ENCODE measurements around the gene STK25.
A peak's percentile ranks its signal among the peaks of the same experiment; 100 is the strongest.
"Not testable (repeated sequence)": the region's sequence is repeated elsewhere in the genome, so short reads cannot be mapped to it uniquely, and the experiment has no call there.

Gene STK25

DNA sequence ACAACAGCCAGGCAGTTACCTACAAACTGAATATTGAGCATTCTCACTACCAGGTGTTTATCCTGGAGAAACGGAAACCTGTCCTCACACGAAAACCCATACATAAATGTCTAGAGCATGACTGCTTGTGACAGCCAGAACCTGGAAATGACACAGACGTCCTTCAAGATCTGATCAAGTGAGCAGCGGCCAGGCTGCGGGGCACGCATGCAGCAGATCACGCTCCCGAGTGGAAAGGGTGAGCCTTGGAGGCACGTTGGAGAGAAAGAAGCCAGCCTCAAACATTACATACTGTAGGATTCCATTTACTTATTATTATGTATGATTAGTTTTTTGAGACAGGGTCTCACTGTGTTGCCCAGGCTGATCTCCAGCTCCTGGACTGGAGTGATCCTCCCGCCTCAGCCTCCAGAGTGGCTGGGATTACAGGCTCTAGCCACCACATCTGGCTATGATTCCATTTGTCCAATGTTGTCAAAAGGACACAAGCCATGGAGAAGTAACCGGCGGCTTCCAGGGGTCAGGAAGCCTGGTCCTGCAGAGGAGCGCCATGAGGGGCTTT, 22.9 kb upstream of the STK25 start:
- no peak overlapping the region for H3K4me3 ChIP-seq (ENCODE audit: low read length in 2 of 2)
- H3K4me1 ChIP-seq (ENCODE audit: control insufficient read depth in 2 of 2, insufficient read depth in 1 of 2, low read depth in 1 of 2, low read length in 2 of 2), result peaks cover 6 to 15% of the 10 kb centered on the region in 2 donors
- H3K36me3 ChIP-seq (replicated peaks in 1 of 2; ENCODE audit: control insufficient read depth in 2 of 2, insufficient read depth in 2 of 2, low read length in 2 of 2), result no peaks in the 10 kb centered on the region
- no peak overlapping the region for H4K8ac ChIP-seq (ENCODE audit: low read depth, low read length)
- no peak overlapping the region for H2BK15ac ChIP-seq (ENCODE audit: low read length)
- H3K23ac ChIP-seq (ENCODE audit: low read depth, low read length, poor library complexity), result no peak overlapping the region
- peak overlapping the region; percentile 39 for H2BK5ac ChIP-seq (ENCODE audit: low read length)
- no peak for DNase-seq (ENCODE audit: low spot score)
- no peak overlapping the region for H2AK5ac ChIP-seq (ENCODE audit: low read depth, low read length)
- no peak overlapping the region for H3K18ac ChIP-seq (ENCODE audit: low read length)
- peaks cover 0 to 2% of the 10 kb centered on the region in 2 donors for H3K9me3 ChIP-seq (replicated peaks in 1 of 2; ENCODE audit: control insufficient read depth in 2 of 2, insufficient read depth in 1 of 2, low read depth in 1 of 2, low read length in 2 of 2)
- no peak overlapping the region for H3K9ac ChIP-seq (ENCODE audit: low read depth, low read length, poor library complexity)
- no CpG with 5 or more reads among the region's 13 CpGs for WGBS, 2 donors (ENCODE audit: extremely low coverage in 2 of 2, insufficient read length in 2 of 2, insufficient replicate concordance in 1 of 2)
- no peak overlapping the region for H3K4ac ChIP-seq (ENCODE audit: low read length)
- H3K14ac ChIP-seq (ENCODE audit: low read length), result no peak overlapping the region
- no peak overlapping the region for H4K91ac ChIP-seq (ENCODE audit: low read depth, low read length, poor library complexity)
- H3K27ac ChIP-seq (replicated peaks; ENCODE audit: low read length), result no peak overlapping the region
- no peak overlapping the region for H2BK12ac ChIP-seq (ENCODE audit: low read length)
- peaks cover 0 to 16% (median 0%) of the 10 kb centered on the region in 3 experiments for H3K27me3 ChIP-seq (ENCODE audit: control insufficient read depth in 3 of 3, insufficient read depth in 3 of 3, low read depth in 1 of 3, low read length in 3 of 3)
- no peak overlapping the region for H2AFZ ChIP-seq (ENCODE audit: low read length)
- H3K79me1 ChIP-seq (ENCODE audit: low read depth, low read length), result no peaks in the 10 kb centered on the region
- H2BK120ac ChIP-seq (ENCODE audit: low read depth, low read length), result no peak overlapping the region
- no peak overlapping the region for H3K4me2 ChIP-seq (ENCODE audit: insufficient read depth, low read length, poor library complexity, severe bottlenecking)

DNA sequence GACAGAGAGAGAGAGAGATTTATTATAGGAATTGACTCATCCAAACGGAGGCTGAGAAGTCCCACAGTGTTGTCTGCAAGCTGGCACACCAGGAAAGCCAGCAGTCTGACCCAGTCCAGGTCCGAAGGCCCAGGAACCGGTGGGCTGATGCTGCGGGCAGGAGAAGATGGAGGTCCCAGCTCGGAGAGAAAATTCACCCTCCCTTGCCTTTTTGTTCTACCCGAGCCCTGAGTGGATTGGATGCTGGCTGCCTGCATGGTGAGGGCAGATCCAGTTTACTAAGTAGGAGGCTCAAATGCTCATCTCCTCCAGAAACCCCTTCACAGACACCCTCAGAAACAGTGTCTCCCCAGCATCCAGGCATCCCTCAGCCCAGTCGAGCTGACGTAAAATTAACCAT, 22.2 kb upstream of the STK25 start:
- Histone ChIP-seq H4K8ac (ENCODE audit: low read depth, low read length) (no peak overlapping the region), H3K4me3 (ENCODE audit: low read length in 2 of 2) (no peak overlapping the region), H2AK5ac (ENCODE audit: low read depth, low read length) (no peak overlapping the region), H3K27ac (replicated peaks; ENCODE audit: low read length) (no peak overlapping the region), H2BK15ac (ENCODE audit: low read length) (no peak overlapping the region), H3K9ac (ENCODE audit: low read depth, low read length, poor library complexity) (no peak overlapping the region), H3K27me3 (ENCODE audit: control insufficient read depth in 3 of 3, insufficient read depth in 3 of 3, low read depth in 1 of 3, low read length in 3 of 3) (peaks cover 0 to 13% (median 0%) of the 10 kb centered on the region in 3 experiments), H3K36me3 (replicated peaks in 1 of 2; ENCODE audit: control insufficient read depth in 2 of 2, insufficient read depth in 2 of 2, low read length in 2 of 2) (no peaks in the 10 kb centered on the region), H4K91ac (ENCODE audit: low read depth, low read length, poor library complexity) (no peak overlapping the region), H3K4ac (ENCODE audit: low read length) (no peak overlapping the region), H2BK12ac (ENCODE audit: low read length) (no peak overlapping the region), H2BK5ac (ENCODE audit: low read length) (peak overlapping the region; percentile 39), H3K18ac (ENCODE audit: low read length) (no peak overlapping the region), H2BK120ac (ENCODE audit: low read depth, low read length) (no peak overlapping the region), H3K79me1 (ENCODE audit: low read depth, low read length) (no peaks in the 10 kb centered on the region), H3K9me3 (replicated peaks in 1 of 2; ENCODE audit: control insufficient read depth in 2 of 2, insufficient read depth in 1 of 2, low read depth in 1 of 2, low read length in 2 of 2) (peaks cover 0 to 2% of the 10 kb centered on the region in 2 donors), H3K4me1 (ENCODE audit: control insufficient read depth in 2 of 2, insufficient read depth in 1 of 2, low read depth in 1 of 2, low read length in 2 of 2) (peaks cover 2 to 12% of the 10 kb centered on the region in 2 donors), H2AFZ (ENCODE audit: low read length) (no peak overlapping the region), H3K4me2 (ENCODE audit: insufficient read depth, low read length, poor library complexity, severe bottlenecking) (no peak overlapping the region), H3K14ac (ENCODE audit: low read length) (no peak overlapping the region), H3K23ac (ENCODE audit: low read depth, low read length, poor library complexity) (no peak overlapping the region)
- WGBS, 2 donors (ENCODE audit: extremely low coverage in 2 of 2, insufficient read length in 2 of 2, insufficient replicate concordance in 1 of 2), result no CpG with 5 or more reads among the region's 8 CpGs
- no peak for DNase-seq (ENCODE audit: low spot score)

DNA sequence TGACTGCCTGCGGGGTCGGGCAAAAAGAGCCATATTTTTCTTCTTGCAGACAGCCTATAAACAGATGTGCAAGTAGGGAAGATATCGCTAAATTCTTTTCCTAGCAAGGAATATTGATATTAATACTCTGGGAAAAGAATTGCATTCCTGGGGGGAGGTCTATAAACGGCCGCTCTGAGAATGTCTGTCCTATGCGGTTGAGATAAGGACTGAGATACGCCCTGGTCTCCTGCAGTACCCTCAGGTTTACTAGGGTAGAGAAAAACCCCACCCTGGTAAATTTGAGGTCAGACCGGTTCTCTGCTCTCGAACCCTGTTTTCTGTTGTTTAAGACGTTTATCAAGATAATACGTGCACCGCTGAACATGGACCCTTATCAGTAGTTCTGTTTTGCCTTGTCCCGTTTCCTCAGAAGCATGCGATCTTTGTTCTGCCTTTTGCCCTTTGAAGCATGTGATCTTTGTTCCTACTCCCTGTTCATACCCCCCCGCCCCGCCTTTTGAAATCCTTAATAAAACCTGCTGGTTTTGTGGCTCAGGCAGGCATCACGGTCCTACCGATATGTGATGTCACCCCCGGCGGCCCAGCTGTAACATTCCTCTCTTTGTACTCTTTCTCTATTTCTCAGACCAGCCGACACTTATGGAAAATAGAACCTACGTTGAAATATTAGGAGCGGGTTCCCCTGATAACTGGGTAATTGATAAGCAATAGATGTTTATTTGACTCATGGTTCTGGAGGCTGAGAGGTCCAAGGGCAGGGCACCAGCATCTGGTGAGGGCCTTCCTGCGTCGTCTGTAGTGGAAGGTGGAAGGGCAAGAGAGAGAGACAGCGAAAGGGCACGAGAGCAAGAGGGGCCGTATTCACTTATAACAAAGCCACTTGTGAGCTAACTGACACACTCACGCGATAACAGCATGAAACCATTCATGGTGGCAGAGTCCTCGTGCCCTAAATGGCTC, 17.7 kb upstream of the STK25 start:
- not testable (repeated sequence) for H3K14ac ChIP-seq (ENCODE audit: low read length); H3K18ac ChIP-seq (ENCODE audit: low read length); H2AK5ac ChIP-seq (ENCODE audit: low read depth, low read length); H2BK120ac ChIP-seq (ENCODE audit: low read depth, low read length); H2BK15ac ChIP-seq (ENCODE audit: low read length); H3K9me3 ChIP-seq (replicated peaks in 1 of 2; ENCODE audit: control insufficient read depth in 2 of 2, insufficient read depth in 1 of 2, low read depth in 1 of 2, low read length in 2 of 2); H3K4me1 ChIP-seq (ENCODE audit: control insufficient read depth in 2 of 2, insufficient read depth in 1 of 2, low read depth in 1 of 2, low read length in 2 of 2); H4K91ac ChIP-seq (ENCODE audit: low read depth, low read length, poor library complexity); H3K23ac ChIP-seq (ENCODE audit: low read depth, low read length, poor library complexity); H3K36me3 ChIP-seq (replicated peaks in 1 of 2; ENCODE audit: control insufficient read depth in 2 of 2, insufficient read depth in 2 of 2, low read length in 2 of 2); H3K79me1 ChIP-seq (ENCODE audit: low read depth, low read length); H3K4me3 ChIP-seq (ENCODE audit: low read length in 2 of 2); H3K27ac ChIP-seq (replicated peaks; ENCODE audit: low read length); H3K9ac ChIP-seq (ENCODE audit: low read depth, low read length, poor library complexity); H3K4ac ChIP-seq (ENCODE audit: low read length); H3K27me3 ChIP-seq (ENCODE audit: control insufficient read depth in 3 of 3, insufficient read depth in 3 of 3, low read depth in 1 of 3, low read length in 3 of 3); H4K8ac ChIP-seq (ENCODE audit: low read depth, low read length); H3K4me2 ChIP-seq (ENCODE audit: insufficient read depth, low read length, poor library complexity, severe bottlenecking); DNase-seq (ENCODE audit: low spot score); H2AFZ ChIP-seq (ENCODE audit: low read length); H2BK5ac ChIP-seq (ENCODE audit: low read length); H2BK12ac ChIP-seq (ENCODE audit: low read length)
- WGBS, 2 donors (ENCODE audit: extremely low coverage in 2 of 2, insufficient read length in 2 of 2, insufficient replicate concordance in 1 of 2), result no CpG with 5 or more reads among the region's 31 CpGs

DNA sequence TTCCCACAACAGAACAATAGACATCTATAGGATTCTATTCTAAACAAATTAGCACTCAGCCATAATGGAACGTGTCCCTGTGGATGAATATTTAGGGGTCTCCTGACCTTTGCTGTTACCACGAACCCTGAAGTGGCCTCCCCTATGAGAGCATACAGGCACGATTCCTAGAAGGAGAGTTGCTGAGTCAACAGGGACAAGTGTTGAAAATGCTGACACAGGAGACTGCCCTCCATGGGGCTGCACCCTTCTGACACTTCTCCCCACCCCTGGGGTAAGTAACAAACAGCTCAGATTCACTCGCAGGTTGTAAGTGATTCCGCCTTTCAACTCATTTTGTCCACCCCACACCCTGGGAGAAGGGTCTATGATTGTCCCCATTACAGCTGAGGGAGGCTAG, 14.1 kb upstream of the STK25 start:
- WGBS, 2 donors (ENCODE audit: extremely low coverage in 2 of 2, insufficient read length in 2 of 2, insufficient replicate concordance in 1 of 2), result no CpG with 5 or more reads among the region's 5 CpGs

More for the DNA sequence above, 14.1 kb upstream of the STK25 start:
- Histone ChIP-seq H3K9ac (ENCODE audit: low read depth, low read length, poor library complexity) (no peak overlapping the region), H2BK5ac (ENCODE audit: low read length) (no peak overlapping the region), H4K8ac (ENCODE audit: low read depth, low read length) (no peak overlapping the region), H3K27me3 (ENCODE audit: control insufficient read depth in 3 of 3, insufficient read depth in 3 of 3, low read depth in 1 of 3, low read length in 3 of 3) (no peaks in the 10 kb centered on the region), H2AFZ (ENCODE audit: low read length) (no peak overlapping the region), H3K27ac (replicated peaks; ENCODE audit: low read length) (no peak overlapping the region), H2AK5ac (ENCODE audit: low read depth, low read length) (no peak overlapping the region), H3K4me2 (ENCODE audit: insufficient read depth, low read length, poor library complexity, severe bottlenecking) (no peak overlapping the region), H3K4ac (ENCODE audit: low read length) (no peak overlapping the region), H3K9me3 (replicated peaks in 1 of 2; ENCODE audit: control insufficient read depth in 2 of 2, insufficient read depth in 1 of 2, low read depth in 1 of 2, low read length in 2 of 2) (peaks cover 0 to 2% of the 10 kb centered on the region in 2 donors), H2BK12ac (ENCODE audit: low read length) (no peak overlapping the region), H3K23ac (ENCODE audit: low read depth, low read length, poor library complexity) (no peak overlapping the region), H2BK15ac (ENCODE audit: low read length) (no peak overlapping the region), H3K79me1 (ENCODE audit: low read depth, low read length) (no peaks in the 10 kb centered on the region), H3K36me3 (replicated peaks in 1 of 2; ENCODE audit: control insufficient read depth in 2 of 2, insufficient read depth in 2 of 2, low read length in 2 of 2) (no peaks in the 10 kb centered on the region), H2BK120ac (ENCODE audit: low read depth, low read length) (no peak overlapping the region), H3K14ac (ENCODE audit: low read length) (no peak overlapping the region), H3K4me1 (ENCODE audit: control insufficient read depth in 2 of 2, insufficient read depth in 1 of 2, low read depth in 1 of 2, low read length in 2 of 2) (no peaks in the 10 kb centered on the region), H3K4me3 (ENCODE audit: low read length in 2 of 2) (no peak overlapping the region), H3K18ac (ENCODE audit: low read length) (no peak overlapping the region), H4K91ac (ENCODE audit: low read depth, low read length, poor library complexity) (no peak overlapping the region)
- DNase-seq (ENCODE audit: low spot score), result no peak

Data from neuronal stem cell (in vitro differentiated cells).